ENCODE results near the gene CPNE2.

- TF ChIP-seq CTCF (IDR thresholded peaks at IDR 0.05), result no peak
- TF ChIP-seq POLR2A (IDR thresholded peaks at IDR 0.05), result no peak
Measured at GRCh38 chr16:57148481-57148880, 56.1 kb downstream of the CPNE2 start.

Data from uterus (tissue), 2 donors.